Osteocyte (in vitro differentiated cells): ENCODE results near the gene ZNF33B. TPM values are rescaled to one million over a fixed set of nuclear protein-coding genes. Genes with fewer than 3 reads are reported as not detected.

Experiments used
- DNase-seq: peaks from one replicate; pipeline ENCODE4 v3.0.0; 2021; ENCODE audit warnings: mixed read lengths; ENCODE audit not compliant: unreplicated experiment; ENCODE audit errors: extremely low spot score
- H3K27ac Mint-ChIP-seq: one replicate; pipeline ENCODE4 v1.8.0; 2021; ENCODE audit warnings: mild to moderate bottlenecking, mixed read lengths; ENCODE audit not compliant: unreplicated experiment
- H3K27me3 Mint-ChIP-seq: one replicate; pipeline ENCODE4 v1.8.0; 2021; ENCODE audit warnings: mixed read lengths; ENCODE audit not compliant: unreplicated experiment
- H3K36me3 Mint-ChIP-seq: one replicate; pipeline ENCODE4 v1.8.0; 2021; ENCODE audit warnings: mixed read lengths; ENCODE audit not compliant: unreplicated experiment
- H3K4me1 Mint-ChIP-seq: one replicate; pipeline ENCODE4 v1.8.0; 2021; ENCODE audit warnings: mixed read lengths; ENCODE audit not compliant: unreplicated experiment
- H3K4me3 Mint-ChIP-seq: one replicate; pipeline ENCODE4 v1.8.0; 2021; ENCODE audit warnings: mild to moderate bottlenecking, moderate library complexity, mixed read lengths; ENCODE audit not compliant: unreplicated experiment
- H3K9me3 Mint-ChIP-seq: one replicate; pipeline ENCODE4 v1.8.0; 2021; ENCODE audit warnings: mixed read lengths; ENCODE audit not compliant: unreplicated experiment
- total RNA-seq: library from RNA; stranded (reverse); gene quantifications from 2 replicates; pipeline ENCODE4 v1.2.1, GENCODE V29; 2021
- TF ChIP-seq, protein P1 (sequence below): fragments of 200-600 bp; sonication (generic); IDR thresholded peaks from 2 replicates; pipeline ENCODE4 v1.5.0; 2021; ENCODE audit warnings: antibody characterized with exemption, mild to moderate bottlenecking, moderate library complexity

Gene ZNF33B
- total RNA-seq, 1 donor from 2014 or later, result 24.8 TPM

- no peak overlapping the region for H3K27ac Mint-ChIP-seq
- no peaks in the 10 kb centered on the region for H3K36me3 Mint-ChIP-seq
- no peaks in the 10 kb centered on the region for H3K4me1 Mint-ChIP-seq
- peaks cover 4% of the 10 kb centered on the region for H3K9me3 Mint-ChIP-seq
- H3K4me3 Mint-ChIP-seq, result no peak overlapping the region
- H3K27me3 Mint-ChIP-seq, result no peaks in the 10 kb centered on the region
- DNase-seq, result no peak
- TF ChIP-seq, protein P1, sequence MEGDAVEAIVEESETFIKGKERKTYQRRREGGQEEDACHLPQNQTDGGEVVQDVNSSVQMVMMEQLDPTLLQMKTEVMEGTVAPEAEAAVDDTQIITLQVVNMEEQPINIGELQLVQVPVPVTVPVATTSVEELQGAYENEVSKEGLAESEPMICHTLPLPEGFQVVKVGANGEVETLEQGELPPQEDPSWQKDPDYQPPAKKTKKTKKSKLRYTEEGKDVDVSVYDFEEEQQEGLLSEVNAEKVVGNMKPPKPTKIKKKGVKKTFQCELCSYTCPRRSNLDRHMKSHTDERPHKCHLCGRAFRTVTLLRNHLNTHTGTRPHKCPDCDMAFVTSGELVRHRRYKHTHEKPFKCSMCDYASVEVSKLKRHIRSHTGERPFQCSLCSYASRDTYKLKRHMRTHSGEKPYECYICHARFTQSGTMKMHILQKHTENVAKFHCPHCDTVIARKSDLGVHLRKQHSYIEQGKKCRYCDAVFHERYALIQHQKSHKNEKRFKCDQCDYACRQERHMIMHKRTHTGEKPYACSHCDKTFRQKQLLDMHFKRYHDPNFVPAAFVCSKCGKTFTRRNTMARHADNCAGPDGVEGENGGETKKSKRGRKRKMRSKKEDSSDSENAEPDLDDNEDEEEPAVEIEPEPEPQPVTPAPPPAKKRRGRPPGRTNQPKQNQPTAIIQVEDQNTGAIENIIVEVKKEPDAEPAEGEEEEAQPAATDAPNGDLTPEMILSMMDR, result no peak
Measured at GRCh38 chr10:42652858-42653257, 14.5 kb upstream of the ZNF33B start.

DNA sequence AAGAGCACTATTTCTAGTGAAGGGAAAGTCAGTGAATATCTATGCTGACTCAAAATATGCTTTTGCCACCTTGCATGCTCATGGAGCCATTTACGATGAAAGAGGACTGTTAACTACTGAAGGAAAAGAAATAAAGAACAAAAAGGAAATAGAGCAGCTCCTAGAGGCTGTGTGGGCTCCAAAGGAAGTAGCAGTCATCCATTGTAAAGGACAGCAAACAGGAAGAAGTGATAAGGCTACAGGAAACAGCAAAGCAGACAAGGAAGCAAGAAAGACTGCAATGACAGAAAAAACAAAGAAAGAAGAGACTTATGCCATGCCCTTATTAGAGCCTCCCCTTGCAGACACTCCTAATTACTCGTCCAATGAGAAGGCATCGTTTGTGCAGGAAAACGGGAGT is 12.0 kb upstream of the ZNF33B start:
- no peaks in the 10 kb centered on the region for H3K9me3 Mint-ChIP-seq
- TF ChIP-seq, protein P1, result no peak
- no peak overlapping the region for H3K27ac Mint-ChIP-seq
- H3K4me1 Mint-ChIP-seq, result no peaks in the 10 kb centered on the region
- no peak for DNase-seq
- no peak overlapping the region for H3K4me3 Mint-ChIP-seq
- no peaks in the 10 kb centered on the region for H3K36me3 Mint-ChIP-seq
- H3K27me3 Mint-ChIP-seq, result no peaks in the 10 kb centered on the region

DNA sequence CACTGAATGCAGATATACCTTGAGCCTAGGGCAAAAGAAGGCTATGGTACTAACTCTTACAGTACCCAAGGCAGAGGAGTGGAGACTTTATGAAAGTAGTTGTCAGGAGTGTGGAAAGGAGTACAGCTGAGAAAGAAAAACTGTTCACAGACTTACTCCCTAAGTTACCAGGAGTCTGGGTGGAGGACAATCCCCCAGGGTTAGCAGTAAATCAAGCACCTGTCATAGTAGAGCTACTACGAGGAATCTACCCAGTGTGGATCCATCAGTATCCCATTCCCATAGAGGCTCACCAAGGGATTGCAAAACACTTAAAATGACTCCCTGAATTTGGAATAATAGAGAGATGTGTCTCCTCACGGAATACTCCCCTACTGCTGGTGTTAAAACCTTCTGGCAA is 10.1 kb upstream of the ZNF33B start:
- no peaks in the 10 kb centered on the region for H3K27me3 Mint-ChIP-seq
- H3K4me1 Mint-ChIP-seq, result no peaks in the 10 kb centered on the region
- no peak overlapping the region for H3K27ac Mint-ChIP-seq
- TF ChIP-seq, protein P1, result no peak
- DNase-seq, result no peak
- H3K4me3 Mint-ChIP-seq, result no peak overlapping the region
- H3K36me3 Mint-ChIP-seq, result no peaks in the 10 kb centered on the region
- no peaks in the 10 kb centered on the region for H3K9me3 Mint-ChIP-seq

GRCh38 chr10:42646687-42647640 is 8.6 kb upstream of the ZNF33B start:
- Mint-ChIP-seq H3K27ac (no peak overlapping the region), H3K36me3 (no peaks in the 10 kb centered on the region), H3K4me1 (no peaks in the 10 kb centered on the region)

DNA sequence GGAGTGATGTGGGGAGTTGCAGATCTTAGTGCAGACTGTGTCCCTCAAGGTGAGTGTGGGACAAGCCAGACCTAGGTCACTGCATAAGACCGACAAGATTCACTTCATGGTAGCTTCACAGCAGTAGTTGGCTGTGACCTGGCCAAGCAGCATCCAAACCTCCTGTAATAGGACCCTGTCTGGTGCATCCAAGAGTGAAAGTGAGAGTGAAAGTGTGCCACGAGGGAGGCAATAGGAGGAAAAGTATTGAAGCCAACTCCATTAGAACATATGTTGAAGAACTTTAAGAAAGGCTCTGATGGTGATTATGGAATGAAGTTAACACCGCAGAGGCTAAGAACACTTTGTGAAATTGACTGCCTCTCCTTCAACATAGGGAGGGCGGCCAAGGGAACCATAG is 7.8 kb upstream of the ZNF33B start:
- no peak for DNase-seq
- Mint-ChIP-seq H3K27me3 (no peaks in the 10 kb centered on the region), H3K27ac (no peak overlapping the region), H3K9me3 (no peaks in the 10 kb centered on the region), H3K4me1 (no peaks in the 10 kb centered on the region), H3K36me3 (no peaks in the 10 kb centered on the region), H3K4me3 (no peak overlapping the region)
- TF ChIP-seq, protein P1, result no peak

More at GRCh38 chr10:42646687-42647640, 8.6 kb upstream of the ZNF33B start:
- Mint-ChIP-seq H3K27me3 (no peaks in the 10 kb centered on the region), H3K4me3 (no peak overlapping the region), H3K9me3 (no peaks in the 10 kb centered on the region)
- TF ChIP-seq, protein P1, result no peak
- DNase-seq, result no peak
